ENCODE measurements around the gene PCDHA3. TPM values are rescaled to one million over a fixed set of nuclear protein-coding genes. Genes with fewer than 3 reads are reported as not detected.

PCDHA3 gene
- total RNA-seq, 1 donor from 2014 or later = not detected

GRCh38 chr5:140808889-140809291 lies 8.0 kb downstream of the PCDHA3 start:
- intact Hi-C loops (cut with micrococcal nuclease) = no loop called here

GRCh38 chr5:140821375-140822280 lies 20.8 kb downstream of the PCDHA3 start, which contains the start of gene PCDHA5:
TSS of gene PCDHA5 (plus strand) at chr5:140821613.
- intact Hi-C loops (cut with micrococcal nuclease) = loop anchor here (10.0 kb wide), 1 partner anchor 543 kb away; the partner anchor contains the start of gene PCDHGA5

GRCh38 chr5:140822281-140822629 lies 21.4 kb downstream of the PCDHA3 start:
- intact Hi-C loops (cut with micrococcal nuclease) = loop anchor here (10.0 kb wide), 1 partner anchor 543 kb away; the partner anchor contains the start of gene PCDHGA5

- intact Hi-C loops (cut with micrococcal nuclease) = loop anchor here (10.0 kb wide), 1 partner anchor 542 kb away; the partner anchor contains the start of gene PCDHGA5
Measured at GRCh38 chr5:140822969-140823368, 22.1 kb downstream of the PCDHA3 start.

GRCh38 chr5:140823475-140823874 lies 22.6 kb downstream of the PCDHA3 start:
- intact Hi-C loops (cut with micrococcal nuclease) = loop anchor here (10.0 kb wide), 1 partner anchor 541 kb away; the partner anchor contains the start of gene PCDHGA5

GRCh38 chr5:140827704-140828361 lies 27.0 kb downstream of the PCDHA3 start, which contains the start of gene PCDHA6:
TSS of gene PCDHA6 (plus strand) at chr5:140827960. CDS start at chr5:140828092, 132 bp downstream.
- intact Hi-C loops (cut with micrococcal nuclease) = loop anchor here (2.0 to 10.0 kb wide), 2 partner anchors 23 to 537 kb away; partner anchors contain the start of gene PCDHGA5

GRCh38 chr5:140828362-140828737 lies 27.5 kb downstream of the PCDHA3 start:
- intact Hi-C loops (cut with micrococcal nuclease) = loop anchor here (10.0 kb wide), 1 partner anchor 536 kb away; the partner anchor contains the start of gene PCDHGA5

- intact Hi-C loops (cut with micrococcal nuclease) = loop anchor here (5.0 to 10.0 kb wide), 2 partner anchors 38 to 535 kb away; partner anchors contain the start of genes PCDHA2 and PCDHGA5
Measured at GRCh38 chr5:140829511-140830501, 28.9 kb downstream of the PCDHA3 start.

- intact Hi-C loops (cut with micrococcal nuclease) = loop anchor here (5.0 kb wide), 1 partner anchor 42 kb away; the partner anchor contains the start of gene PCDHA2
Measured at GRCh38 chr5:140833993-140834392, 33.1 kb downstream of the PCDHA3 start, which contains the start of gene PCDHA7. TSS of gene PCDHA7 (plus strand) at chr5:140834269. CDS start at chr5:140834384, 115 bp downstream.

- intact Hi-C loops (cut with micrococcal nuclease) = loop anchor here (5.0 kb wide), 1 partner anchor 42 kb away; the partner anchor contains the start of gene PCDHA2
Measured at GRCh38 chr5:140834439-140835008, 33.7 kb downstream of the PCDHA3 start.

- intact Hi-C loops (cut with micrococcal nuclease) = no loop called here
Measured at GRCh38 chr5:140835622-140836510, 35.0 kb downstream of the PCDHA3 start.

GRCh38 chr5:140840978-140841962 lies 40.4 kb downstream of the PCDHA3 start, which contains the start of gene PCDHA8:
TSS of gene PCDHA8 (plus strand) at chr5:140841187. CDS start at chr5:140841322, 135 bp downstream.
- intact Hi-C loops (cut with micrococcal nuclease) = loop anchor here (2.0 to 10.0 kb wide), 5 partner anchors 39 to 584 kb away; partner anchors contain the start of genes PCDHA1, PCDHA3, PCDHB16 and PCDHB9

GRCh38 chr5:140842798-140843733 lies 42.2 kb downstream of the PCDHA3 start:
- intact Hi-C loops (cut with micrococcal nuclease) = loop anchor here (5.0 to 10.0 kb wide), 4 partner anchors 41 to 582 kb away; partner anchors contain the start of genes PCDHA3, PCDHB16, PCDHB9 and PCDHGA11

- intact Hi-C loops (cut with micrococcal nuclease) = loop anchor here (10.0 kb wide), 3 partner anchors 336 to 576 kb away; partner anchors contain the start of genes PCDHB16, PCDHB9 and PCDHGA11
Measured at GRCh38 chr5:140848139-140849102, 47.6 kb downstream of the PCDHA3 start, which contains the start of gene PCDHA9. TSS of gene PCDHA9 (plus strand) at chr5:140848382. CDS start at chr5:140848496, 114 bp downstream.
